DOHH2 (cell line): ENCODE measurements around the gene HIF3A.

Source experiments
- CTCF ChIP-seq: fragments of 200-600 bp; sonication (generic); IDR thresholded peaks from one replicate; pipeline ENCODE4 v1.5.1; 2014; ENCODE audit warnings: antibody characterized with exemption, mild to moderate bottlenecking, low read depth, low read length; ENCODE audit not compliant: poor library complexity, severe bottlenecking
- EZH2phosphoT487 ChIP-seq: fragments of 200-600 bp; sonication (generic); IDR thresholded peaks from 2 replicates; pipeline ENCODE4 v1.6.1; 2017; ENCODE audit warnings: borderline replicate concordance, mild to moderate bottlenecking, antibody characterized with exemption, low read length, moderate library complexity, mixed read lengths

DNA sequence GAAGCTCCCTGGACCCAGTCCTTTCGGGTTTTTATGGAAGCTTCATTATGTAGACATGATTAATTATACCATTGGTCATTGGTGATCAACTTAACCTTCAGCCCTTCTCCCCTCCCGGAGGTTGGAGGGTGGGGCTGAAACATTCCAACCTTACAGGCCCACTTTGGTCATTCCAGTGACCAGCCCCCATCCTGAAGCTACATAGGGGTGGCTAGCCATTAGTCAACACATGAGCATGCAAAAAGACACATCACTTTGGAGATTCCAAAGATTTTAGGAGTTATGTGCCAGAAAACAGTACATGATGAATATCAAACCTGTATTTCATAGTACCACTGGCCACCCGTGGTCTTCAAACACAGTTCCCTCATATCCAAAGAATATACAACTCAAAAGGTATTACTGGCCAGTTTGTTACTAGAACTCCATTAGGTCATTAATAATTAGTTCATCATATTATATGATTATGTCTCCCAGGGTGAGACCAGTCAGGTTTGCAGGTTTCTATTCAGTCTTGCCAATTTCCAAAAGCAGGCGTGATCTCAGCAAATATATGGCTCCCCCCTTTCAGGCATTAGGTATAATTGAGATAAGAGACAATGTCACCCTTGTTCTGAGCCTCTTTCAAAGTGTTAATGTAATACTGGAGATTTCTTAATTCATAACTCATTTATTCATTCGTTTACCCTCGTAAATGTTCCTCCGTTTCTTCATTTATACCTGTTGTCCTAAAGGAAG lies 61.2 kb downstream of the HIF3A start:
- TF ChIP-seq CTCF (no peak), EZH2phosphoT487 (no peak)
